MM.1S (cell line): ENCODE data around the gene DPP6.

Source experiments
- DNase-seq: peaks from one replicate; pipeline ENCODE4 v3.0.0-alpha.2; 2015
- H2AFZ ChIP-seq: fragments of 300-600 bp; sonication (generic); 2 replicates; pipeline ENCODE4 v1.6.0; 2016; ENCODE audit warnings: antibody characterized with exemption, low read length
- H3F3A ChIP-seq: fragments of 300-600 bp; sonication (generic); 2 replicates; pipeline ENCODE4 v1.6.1; 2016; ENCODE audit warnings: mild to moderate bottlenecking, antibody characterized with exemption, low read length, moderate library complexity, mixed read lengths; ENCODE audit not compliant: insufficient read depth
- H3K27ac ChIP-seq: fragments of 300-600 bp; sonication (generic); 2 replicates; pipeline ENCODE4 v1.5.1; 2016; ENCODE audit warnings: mild to moderate bottlenecking, low read length
- H3K27me3 ChIP-seq: fragments of 300-600 bp; sonication (generic); replicated peaks from 2 replicates; pipeline ENCODE4 v1.6.0; 2016; ENCODE audit warnings: low read length; ENCODE audit not compliant: insufficient read depth
- H3K36me3 ChIP-seq: fragments of 300-600 bp; sonication (generic); replicated peaks from 2 replicates; pipeline ENCODE4 v1.6.1; 2016; ENCODE audit warnings: mild to moderate bottlenecking, low read length, mixed read lengths; ENCODE audit not compliant: insufficient read depth
- H3K4me1 ChIP-seq: fragments of 300-600 bp; sonication (generic); 2 replicates; pipeline ENCODE4 v1.6.1; 2016; ENCODE audit warnings: low read length, mixed read lengths
- H3K4me2 ChIP-seq: fragments of 300-600 bp; sonication (generic); 2 replicates; pipeline ENCODE4 v1.6.0; 2016; ENCODE audit warnings: low read depth, low read length
- H3K4me3 ChIP-seq: fragments of 300-600 bp; sonication (generic); 2 replicates; pipeline ENCODE4 v1.5.1; 2016; ENCODE audit warnings: low read length, mixed read lengths
- H3K79me2 ChIP-seq: fragments of 300-600 bp; sonication (generic); 2 replicates; pipeline ENCODE4 v1.6.1; 2016; ENCODE audit warnings: mixed run types, low read length, mixed read lengths
- H3K9ac ChIP-seq: fragments of 300-600 bp; sonication (generic); 2 replicates; pipeline ENCODE4 v1.6.1; 2016; ENCODE audit warnings: low read length, mixed read lengths
- H3K9me2 ChIP-seq: fragments of 300-600 bp; sonication (generic); replicated peaks from 2 replicates; pipeline ENCODE4 v1.6.1; 2016; ENCODE audit warnings: mild to moderate bottlenecking, low read length, mixed read lengths; ENCODE audit not compliant: insufficient read depth
- H3K9me3 ChIP-seq: fragments of 300-600 bp; sonication (generic); replicated peaks from 2 replicates; pipeline ENCODE4 v1.6.1; 2016; ENCODE audit warnings: mild to moderate bottlenecking, low read length, mixed read lengths; ENCODE audit not compliant: insufficient read depth
- H4K20me1 ChIP-seq: fragments of 300-600 bp; sonication (generic); 2 replicates; pipeline ENCODE4 v1.6.1; 2016; ENCODE audit warnings: mild to moderate bottlenecking, low read length, moderate library complexity, mixed read lengths; ENCODE audit not compliant: insufficient read depth
- CTCF ChIP-seq: fragments of 300-600 bp; sonication (generic); IDR thresholded peaks from 2 replicates; pipeline ENCODE4 v1.5.1; 2016; ENCODE audit warnings: antibody characterized with exemption, low read length, mixed read lengths
- EZH2 ChIP-seq: fragments of 300-600 bp; sonication (generic); optimal IDR thresholded peaks from 2 replicates; pipeline ENCODE3; 2017; ENCODE audit warnings: low read depth, mild to moderate bottlenecking, antibody characterized with exemption, low read length, mixed read lengths
- EZH2phosphoT487 ChIP-seq: fragments of 300-600 bp; sonication (generic); IDR thresholded peaks from 2 replicates; pipeline ENCODE4 v1.6.1; 2018; ENCODE audit warnings: antibody characterized with exemption, low read length

Gene DPP6

DNA sequence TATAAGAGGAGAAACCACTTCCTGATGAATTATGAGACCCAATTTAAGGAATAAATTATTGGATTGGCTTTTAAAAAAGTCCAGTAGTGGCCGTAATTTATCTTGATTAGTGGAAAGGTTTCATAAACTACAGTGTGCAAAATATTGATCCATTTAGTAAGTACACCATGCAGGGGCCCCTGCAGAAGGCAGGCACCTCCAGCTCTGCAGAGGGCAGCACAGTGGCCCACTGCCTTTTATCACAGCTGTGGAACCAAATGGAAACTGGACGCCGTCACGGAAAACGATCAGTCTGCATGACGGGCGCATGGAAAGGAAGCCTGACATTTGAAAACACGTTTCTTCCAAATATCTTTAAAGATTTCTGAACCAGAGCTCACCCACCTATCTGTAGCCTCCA lies 204.0 kb downstream of the DPP6 start:
- H3K9me2 ChIP-seq, result no peaks in the 10 kb centered on the region
- no peak overlapping the region for H2AFZ ChIP-seq
- H3K4me3 ChIP-seq, result no peak overlapping the region
- no peaks in the 10 kb centered on the region for H3F3A ChIP-seq
- H3K27ac ChIP-seq, result no peak overlapping the region
- no peak overlapping the region for H3K9ac ChIP-seq
- no peaks in the 10 kb centered on the region for H3K79me2 ChIP-seq
- H3K27me3 ChIP-seq, result no peaks in the 10 kb centered on the region
- no peak overlapping the region for H3K4me2 ChIP-seq
- H4K20me1 ChIP-seq, result no peaks in the 10 kb centered on the region
- no peak for TF ChIP-seq EZH2phosphoT487
- no peak for TF ChIP-seq EZH2
- no peak for TF ChIP-seq CTCF
- DNase-seq, result no peak
- no peaks in the 10 kb centered on the region for H3K36me3 ChIP-seq
- no peaks in the 10 kb centered on the region for H3K9me3 ChIP-seq
- H3K4me1 ChIP-seq, result no peaks in the 10 kb centered on the region

- no peaks in the 10 kb centered on the region for H3K27me3 ChIP-seq
- no peak for DNase-seq
- no peaks in the 10 kb centered on the region for H3K9me2 ChIP-seq
- H3F3A ChIP-seq, result no peaks in the 10 kb centered on the region
- no peak overlapping the region for H3K27ac ChIP-seq
- H2AFZ ChIP-seq, result no peak overlapping the region
- H3K4me3 ChIP-seq, result no peak overlapping the region
- no peaks in the 10 kb centered on the region for H4K20me1 ChIP-seq
- no peaks in the 10 kb centered on the region for H3K4me1 ChIP-seq
- TF ChIP-seq CTCF (no peak), EZH2phosphoT487 (no peak), EZH2 (no peak)
- H3K4me2 ChIP-seq, result no peak overlapping the region
- H3K79me2 ChIP-seq, result no peaks in the 10 kb centered on the region
- H3K9ac ChIP-seq, result no peak overlapping the region
- H3K36me3 ChIP-seq, result no peaks in the 10 kb centered on the region
- H3K9me3 ChIP-seq, result no peaks in the 10 kb centered on the region
Measured at GRCh38 chr7:154259396-154259795, 207.2 kb downstream of the DPP6 start.

- Histone ChIP-seq H4K20me1 (no peaks in the 10 kb centered on the region), H3K27me3 (no peaks in the 10 kb centered on the region), H3K4me3 (no peak overlapping the region), H3K9me2 (no peaks in the 10 kb centered on the region), H3K79me2 (no peaks in the 10 kb centered on the region), H2AFZ (no peak overlapping the region), H3K4me1 (no peaks in the 10 kb centered on the region), H3K9ac (no peak overlapping the region), H3K4me2 (no peak overlapping the region), H3K9me3 (no peaks in the 10 kb centered on the region), H3K27ac (no peak overlapping the region), H3F3A (no peaks in the 10 kb centered on the region), H3K36me3 (no peaks in the 10 kb centered on the region)
- no peak for DNase-seq
- TF ChIP-seq CTCF, result no peak
- no peak for TF ChIP-seq EZH2
- TF ChIP-seq EZH2phosphoT487, result no peak
Measured at GRCh38 chr7:154287356-154287755, 235.2 kb downstream of the DPP6 start.
